Panc1 (cell line): ENCODE results near the gene MMP28. TPM values are rescaled to one million over a fixed set of nuclear protein-coding genes. Genes with fewer than 3 reads are reported as not detected.

Source experiments
- ATAC-seq: fragments of 200-7000 bp; cut with Tn5 transposase; 2 replicates; pipeline ENCODE4 v1.9.1; 2020; ENCODE audit warnings: mild to moderate bottlenecking, moderate library complexity
- BruUV-seq: library from RNA; stranded (reverse); fragments of 400-500 nt; replicated peaks from 2 replicates; lab custom pipeline; 2021; lab: Mats Ljungman, UMichigan
- CTCF ChIA-PET: fragments of 300-600 bp; sonication (Branson Sonifier 250); formaldehyde crosslinking; loops from one replicate; lab custom pipeline; 2022; ENCODE audit warnings: antibody characterized with exemption; lab: Charles Lee
- POLR2A ChIA-PET: fragments of 300-600 bp; sonication (Branson Sonifier 250); formaldehyde crosslinking; loops from one replicate; lab custom pipeline; 2022; ENCODE audit warnings: antibody characterized with exemption; lab: Charles Lee
- DNase-seq: peaks from one replicate; pipeline ENCODE4 v3.0.0-alpha.2; 2010; ENCODE audit warnings: low read depth, low spot score
- H3K27ac ChIP-seq: 2 replicates; pipeline ENCODE4 v1.5.1; 2011; ENCODE audit warnings: mild to moderate bottlenecking, low read length, inconsistent platforms
- H3K27me3 ChIP-seq: fragments of 200-500 bp; sonication (Bioruptor generic); 2 replicates; pipeline ENCODE4 v1.6.0; 2014; ENCODE audit warnings: low read length, inconsistent platforms; ENCODE audit not compliant: control insufficient read depth, insufficient read depth
- H3K36me3 ChIP-seq: fragments of 200-500 bp; sonication (Bioruptor generic); 2 replicates; pipeline ENCODE4 v1.5.1; 2014; ENCODE audit warnings: inconsistent platforms, mild to moderate bottlenecking, low read length, moderate library complexity; ENCODE audit not compliant: control insufficient read depth, insufficient read depth
- H3K4me1 ChIP-seq: 2 replicates; pipeline ENCODE4 v1.5.1; 2011; ENCODE audit warnings: inconsistent platforms, mild to moderate bottlenecking, low read length, moderate library complexity; ENCODE audit not compliant: control insufficient read depth, insufficient read depth
- H3K4me3 ChIP-seq, 2 experiments: 2 replicates each; pipeline ENCODE4 v1.5.1; 2011 to 2012; ENCODE audit warnings: low read depth in 2 of 2, low read length in 2 of 2, mild to moderate bottlenecking in 2 of 2, inconsistent platforms in 1 of 2, moderate library complexity in 1 of 2
- H3K9me3 ChIP-seq: fragments of 200-500 bp; sonication (Bioruptor generic); 2 replicates; pipeline ENCODE4 v1.5.1; 2014; ENCODE audit warnings: low read depth, mild to moderate bottlenecking, inconsistent platforms, low read length, moderate library complexity; ENCODE audit not compliant: control insufficient read depth, insufficient read depth
- POLR2AphosphoS5 ChIP-seq: IDR thresholded peaks from 2 replicates; pipeline ENCODE4 v1.6.1; 2012; ENCODE audit warnings: mild to moderate bottlenecking, low read depth, low read length, moderate library complexity
- SIN3A ChIP-seq: IDR thresholded peaks from 2 replicates; pipeline ENCODE4 v1.6.1; 2012; ENCODE audit warnings: low read depth, mild to moderate bottlenecking, low read length, moderate library complexity, borderline replicate concordance; ENCODE audit not compliant: insufficient read depth
- TCF7L2 ChIP-seq: IDR thresholded peaks from 2 replicates; pipeline ENCODE4 v1.6.1; 2011; ENCODE audit warnings: mild to moderate bottlenecking, low read depth, low read length, inconsistent platforms
- in situ Hi-C: cut with HindIII; loops from 2 replicates; pipeline ENCODE4 v1.10.0; 2016; ENCODE audit warnings: low sequenced_read_pairs, low pct_unique_long_range_greater_than_20kb
- intact Hi-C: fragments of 100-400 bp; cut with micrococcal nuclease; formaldehyde crosslinking; loops from one replicate; pipeline ENCODE4 v1.10.0; 2022; ENCODE audit not compliant: unreplicated experiment
- total RNA-seq: library from RNA; stranded (reverse); gene quantifications from one replicate; pipeline ENCODE4 v1.2.1, GENCODE V29; 2021; ENCODE audit not compliant: unreplicated experiment
- TF ChIP-seq, protein P1 (sequence below): fragments of 450-650 bp; IDR thresholded peaks from 2 replicates; pipeline ENCODE4 v1.5.1; 2017; ENCODE audit warnings: mild to moderate bottlenecking
- TF ChIP-seq, protein P2 (sequence below), 2 experiments: IDR thresholded peaks; 2 replicates each; pipeline ENCODE4 v1.6.1; 2011 to 2012; ENCODE audit warnings: low read depth in 2 of 2, control low read depth in 1 of 2, low read length in 1 of 2, mild to moderate bottlenecking in 1 of 2, moderate library complexity in 1 of 2; ENCODE audit not compliant: insufficient read depth in 1 of 2

The MMP28 gene
- total RNA-seq, 1 experiment from 2014 or later, result 1.6 TPM

GRCh38 chr17:35742896-35743477, 52.5 kb downstream of the MMP28 start:
- in situ Hi-C loops (no loop called here), intact Hi-C loops (no loop called here)
- Histone ChIP-seq H3K4me3 (no peak overlapping the region), H3K9me3 (no peaks in the 10 kb centered on the region), H3K27ac (no peak overlapping the region), H3K4me1 (peaks cover 3% of the 10 kb centered on the region), H3K27me3 (no peaks in the 10 kb centered on the region), H3K36me3 (no peaks in the 10 kb centered on the region)
- BruUV-seq, result no TSS peak
- no peak for TF ChIP-seq TCF7L2
- TF ChIP-seq, protein P1, sequence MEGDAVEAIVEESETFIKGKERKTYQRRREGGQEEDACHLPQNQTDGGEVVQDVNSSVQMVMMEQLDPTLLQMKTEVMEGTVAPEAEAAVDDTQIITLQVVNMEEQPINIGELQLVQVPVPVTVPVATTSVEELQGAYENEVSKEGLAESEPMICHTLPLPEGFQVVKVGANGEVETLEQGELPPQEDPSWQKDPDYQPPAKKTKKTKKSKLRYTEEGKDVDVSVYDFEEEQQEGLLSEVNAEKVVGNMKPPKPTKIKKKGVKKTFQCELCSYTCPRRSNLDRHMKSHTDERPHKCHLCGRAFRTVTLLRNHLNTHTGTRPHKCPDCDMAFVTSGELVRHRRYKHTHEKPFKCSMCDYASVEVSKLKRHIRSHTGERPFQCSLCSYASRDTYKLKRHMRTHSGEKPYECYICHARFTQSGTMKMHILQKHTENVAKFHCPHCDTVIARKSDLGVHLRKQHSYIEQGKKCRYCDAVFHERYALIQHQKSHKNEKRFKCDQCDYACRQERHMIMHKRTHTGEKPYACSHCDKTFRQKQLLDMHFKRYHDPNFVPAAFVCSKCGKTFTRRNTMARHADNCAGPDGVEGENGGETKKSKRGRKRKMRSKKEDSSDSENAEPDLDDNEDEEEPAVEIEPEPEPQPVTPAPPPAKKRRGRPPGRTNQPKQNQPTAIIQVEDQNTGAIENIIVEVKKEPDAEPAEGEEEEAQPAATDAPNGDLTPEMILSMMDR, result no peak
- TF ChIP-seq, protein P2, sequence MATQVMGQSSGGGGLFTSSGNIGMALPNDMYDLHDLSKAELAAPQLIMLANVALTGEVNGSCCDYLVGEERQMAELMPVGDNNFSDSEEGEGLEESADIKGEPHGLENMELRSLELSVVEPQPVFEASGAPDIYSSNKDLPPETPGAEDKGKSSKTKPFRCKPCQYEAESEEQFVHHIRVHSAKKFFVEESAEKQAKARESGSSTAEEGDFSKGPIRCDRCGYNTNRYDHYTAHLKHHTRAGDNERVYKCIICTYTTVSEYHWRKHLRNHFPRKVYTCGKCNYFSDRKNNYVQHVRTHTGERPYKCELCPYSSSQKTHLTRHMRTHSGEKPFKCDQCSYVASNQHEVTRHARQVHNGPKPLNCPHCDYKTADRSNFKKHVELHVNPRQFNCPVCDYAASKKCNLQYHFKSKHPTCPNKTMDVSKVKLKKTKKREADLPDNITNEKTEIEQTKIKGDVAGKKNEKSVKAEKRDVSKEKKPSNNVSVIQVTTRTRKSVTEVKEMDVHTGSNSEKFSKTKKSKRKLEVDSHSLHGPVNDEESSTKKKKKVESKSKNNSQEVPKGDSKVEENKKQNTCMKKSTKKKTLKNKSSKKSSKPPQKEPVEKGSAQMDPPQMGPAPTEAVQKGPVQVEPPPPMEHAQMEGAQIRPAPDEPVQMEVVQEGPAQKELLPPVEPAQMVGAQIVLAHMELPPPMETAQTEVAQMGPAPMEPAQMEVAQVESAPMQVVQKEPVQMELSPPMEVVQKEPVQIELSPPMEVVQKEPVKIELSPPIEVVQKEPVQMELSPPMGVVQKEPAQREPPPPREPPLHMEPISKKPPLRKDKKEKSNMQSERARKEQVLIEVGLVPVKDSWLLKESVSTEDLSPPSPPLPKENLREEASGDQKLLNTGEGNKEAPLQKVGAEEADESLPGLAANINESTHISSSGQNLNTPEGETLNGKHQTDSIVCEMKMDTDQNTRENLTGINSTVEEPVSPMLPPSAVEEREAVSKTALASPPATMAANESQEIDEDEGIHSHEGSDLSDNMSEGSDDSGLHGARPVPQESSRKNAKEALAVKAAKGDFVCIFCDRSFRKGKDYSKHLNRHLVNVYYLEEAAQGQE (IDR thresholded peaks at IDR 0.05; ENCODE audit: insufficient read depth in 1 of 2, low read depth in 2 of 2, low read length in 1 of 2), result no peak
- TF ChIP-seq SIN3A, result no peak
- TF ChIP-seq POLR2AphosphoS5, result no peak
- ATAC-seq (no peak), DNase-seq (no peak)
- CTCF ChIA-PET, result no interaction called here
- POLR2A ChIA-PET, result no interaction called here

GRCh38 chr17:35742496-35742895, 52.9 kb downstream of the MMP28 start:
- Histone ChIP-seq H3K36me3 (no peaks in the 10 kb centered on the region), H3K27ac (no peak overlapping the region), H3K4me1 (no peaks in the 10 kb centered on the region; the same call in 1 of the 2 replicates), H3K27me3 (no peaks in the 10 kb centered on the region), H3K9me3 (no peaks in the 10 kb centered on the region), H3K4me3 (no peak overlapping the region)
- TF ChIP-seq, protein P2 (IDR thresholded peaks at IDR 0.05; ENCODE audit: insufficient read depth in 1 of 2, low read depth in 2 of 2, low read length in 1 of 2), result no peak
- TF ChIP-seq POLR2AphosphoS5 (no peak), TCF7L2 (no peak), SIN3A (no peak)
- TF ChIP-seq, protein P1, result no peak
- in situ Hi-C loops, result no loop called here
- no TSS peak for BruUV-seq
- DNase-seq, result no peak
- ATAC-seq, result no peak
- ChIA-PET POLR2A (no interaction called here), CTCF (interaction anchor here (0.6 kb wide), 1 partner anchor 417 kb away, joined by 3 read pairs; no protein-coding TSS in a partner anchor)
- intact Hi-C loops, result no loop called here
